AG10803 (cell line): ENCODE measurements around the gene MRPS31.

ENCODE experiments used
- DNase-seq: peaks from one replicate; pipeline ENCODE4 v3.0.0; 2010; ENCODE audit warnings: low read depth
- H3K4me3 ChIP-seq: 2 replicates; pipeline ENCODE4 v1.5.1; 2011; ENCODE audit warnings: mild to moderate bottlenecking, low read length, control low read depth
- CTCF ChIP-seq: conservative IDR thresholded peaks from 2 replicates; pipeline ENCODE4 v1.5.1; 2011; ENCODE audit warnings: mild to moderate bottlenecking, low read length, control low read depth, inconsistent platforms

MRPS31 gene

GRCh38 chr13:40779796-40780285, 8.9 kb upstream of the MRPS31 start:
- no peak for DNase-seq
- no peak overlapping the region for H3K4me3 ChIP-seq
- no peak for TF ChIP-seq CTCF

- no peak for DNase-seq
- H3K4me3 ChIP-seq: no peak overlapping the region
- TF ChIP-seq CTCF: no peak
These were observed 8.1 kb upstream of the MRPS31 start for GRCh38 chr13:40779049-40779448.

GRCh38 chr13:40777809-40778175, 6.8 kb upstream of the MRPS31 start:
- TF ChIP-seq CTCF: no peak
- no peak overlapping the region for H3K4me3 ChIP-seq
- DNase-seq: no peak

- TF ChIP-seq CTCF: peak; percentile 57
- peak overlapping the region; percentile 17; the same call in 1 of the 2 replicates for H3K4me3 ChIP-seq
- peak; percentile 46 for DNase-seq
These were observed 6.3 kb upstream of the MRPS31 start for GRCh38 chr13:40777166-40777808.

- DNase-seq: peak; percentile 31
- H3K4me3 ChIP-seq: no peak overlapping the region
- no peak for TF ChIP-seq CTCF
These were observed 5.7 kb upstream of the MRPS31 start for GRCh38 chr13:40776681-40777165.

GRCh38 chr13:40776232-40776631, 5.2 kb upstream of the MRPS31 start:
- no peak for TF ChIP-seq CTCF
- DNase-seq: no peak

GRCh38 chr13:40774672-40775071, 3.7 kb upstream of the MRPS31 start:
- no peak for DNase-seq
- TF ChIP-seq CTCF: no peak
- H3K4me3 ChIP-seq: no peak overlapping the region

More at GRCh38 chr13:40776232-40776631, 5.2 kb upstream of the MRPS31 start:
- no peak overlapping the region for H3K4me3 ChIP-seq
